OCI-LY3 (cell line): ENCODE measurements around the gene MTMR3.
A peak's percentile ranks its signal among the peaks of the same experiment; 100 is the strongest.

Source experiments
- H2AFZ ChIP-seq: fragments of 200-600, 300-600 bp; shearing (Covaris generic); 2 replicates; pipeline ENCODE4 v1.6.0; 2014; ENCODE audit warnings: antibody characterized with exemption, low read depth, low read length
- H3K27ac ChIP-seq: fragments of 200-600, 300-600 bp; sonication (generic); 2 replicates; pipeline ENCODE4 v1.5.1; 2014; ENCODE audit warnings: mild to moderate bottlenecking, low read length, moderate library complexity, mixed read lengths
- H3K27me3 ChIP-seq: fragments of 200-600, 300-600 bp; sonication (generic); 2 replicates; pipeline ENCODE4 v1.6.1; 2014; ENCODE audit warnings: low read depth, low read length, mixed read lengths
- H3K36me3 ChIP-seq: fragments of 200-600, 300-600 bp; sonication (generic); replicated peaks from 2 replicates; pipeline ENCODE3; 2014; ENCODE audit warnings: low read depth, low read length, mixed read lengths
- H3K4me1 ChIP-seq: fragments of 300-600, 200-600 bp; sonication (generic); 2 replicates; pipeline ENCODE4 v1.6.1; 2014; ENCODE audit warnings: low read length, mixed read lengths
- H3K4me2 ChIP-seq: fragments of 200-600, 300-600 bp; sonication (generic); 2 replicates; pipeline ENCODE4 v1.6.1; 2014; ENCODE audit warnings: low read length, mixed read lengths
- H3K4me3 ChIP-seq: fragments of 300-600, 200-600 bp; sonication (generic); 2 replicates; pipeline ENCODE4 v1.5.1; 2014; ENCODE audit warnings: antibody characterized with exemption, mild to moderate bottlenecking, low read length, moderate library complexity
- H3K79me2 ChIP-seq: fragments of 300-600, 200-600 bp; shearing (Covaris generic); 2 replicates; pipeline ENCODE4 v1.6.1; 2014; ENCODE audit warnings: mild to moderate bottlenecking, low read length, mixed read lengths
- H3K9ac ChIP-seq: fragments of 300-600, 200-600 bp; shearing (Covaris generic); 2 replicates; pipeline ENCODE4 v1.6.0; 2014; ENCODE audit warnings: mild to moderate bottlenecking, low read length, moderate library complexity
- H3K9me3 ChIP-seq: fragments of 200-600, 300-600 bp; shearing (Covaris generic); 2 replicates; pipeline ENCODE4 v1.6.1; 2014; ENCODE audit warnings: low read length, mixed read lengths; ENCODE audit not compliant: insufficient read depth
- H4K20me1 ChIP-seq: fragments of 200-600, 300-600 bp; sonication (generic); 2 replicates; pipeline ENCODE4 v1.6.1; 2016; ENCODE audit warnings: low read length, mixed read lengths; ENCODE audit not compliant: insufficient read depth
- EZH2phosphoT487 ChIP-seq: fragments of 200-600 bp; shearing (Covaris generic); IDR thresholded peaks from 2 replicates; pipeline ENCODE4 v1.6.1; 2018; ENCODE audit warnings: antibody characterized with exemption, mixed run types, low read depth
- TF ChIP-seq, protein P1 (sequence below): fragments of 200-600, 300-600 bp; sonication (generic); IDR thresholded peaks from 2 replicates; pipeline ENCODE4 v1.5.1; 2014; ENCODE audit warnings: antibody characterized with exemption, low read length, low read depth

The MTMR3 gene

DNA sequence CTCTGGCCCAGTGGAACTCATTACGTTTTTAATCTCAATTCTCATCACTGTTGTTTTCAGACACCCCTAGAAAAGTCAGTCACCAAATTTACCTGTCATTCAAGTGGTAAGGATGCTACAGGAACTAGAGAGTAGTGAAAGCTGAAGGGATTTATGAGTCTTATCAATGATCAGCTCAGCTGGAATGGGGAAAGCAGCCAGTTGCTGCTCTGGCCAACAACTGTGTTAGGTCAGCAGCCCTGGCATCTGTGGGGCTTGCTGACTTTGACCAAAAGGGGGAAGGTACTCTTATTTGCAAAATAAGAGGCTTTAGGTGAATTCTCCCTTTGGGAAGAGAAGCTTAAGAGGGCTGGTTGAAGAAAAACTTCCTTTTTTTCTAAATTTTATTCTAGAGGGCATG, 121.1 kb downstream of the MTMR3 start:
- no peak overlapping the region for H3K27ac ChIP-seq
- TF ChIP-seq, protein P1, sequence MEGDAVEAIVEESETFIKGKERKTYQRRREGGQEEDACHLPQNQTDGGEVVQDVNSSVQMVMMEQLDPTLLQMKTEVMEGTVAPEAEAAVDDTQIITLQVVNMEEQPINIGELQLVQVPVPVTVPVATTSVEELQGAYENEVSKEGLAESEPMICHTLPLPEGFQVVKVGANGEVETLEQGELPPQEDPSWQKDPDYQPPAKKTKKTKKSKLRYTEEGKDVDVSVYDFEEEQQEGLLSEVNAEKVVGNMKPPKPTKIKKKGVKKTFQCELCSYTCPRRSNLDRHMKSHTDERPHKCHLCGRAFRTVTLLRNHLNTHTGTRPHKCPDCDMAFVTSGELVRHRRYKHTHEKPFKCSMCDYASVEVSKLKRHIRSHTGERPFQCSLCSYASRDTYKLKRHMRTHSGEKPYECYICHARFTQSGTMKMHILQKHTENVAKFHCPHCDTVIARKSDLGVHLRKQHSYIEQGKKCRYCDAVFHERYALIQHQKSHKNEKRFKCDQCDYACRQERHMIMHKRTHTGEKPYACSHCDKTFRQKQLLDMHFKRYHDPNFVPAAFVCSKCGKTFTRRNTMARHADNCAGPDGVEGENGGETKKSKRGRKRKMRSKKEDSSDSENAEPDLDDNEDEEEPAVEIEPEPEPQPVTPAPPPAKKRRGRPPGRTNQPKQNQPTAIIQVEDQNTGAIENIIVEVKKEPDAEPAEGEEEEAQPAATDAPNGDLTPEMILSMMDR, result no peak
- no peak for TF ChIP-seq EZH2phosphoT487
- no peaks in the 10 kb centered on the region for H3K4me1 ChIP-seq
- no peak overlapping the region for H2AFZ ChIP-seq
- H3K79me2 ChIP-seq, result no peaks in the 10 kb centered on the region
- H3K9me3 ChIP-seq, result no peaks in the 10 kb centered on the region
- no peaks in the 10 kb centered on the region for H3K27me3 ChIP-seq
- no peak overlapping the region for H3K4me2 ChIP-seq
- no peak overlapping the region for H3K9ac ChIP-seq
- 0 out of 2 replicates have a peak, but pooled peaks cover 5% of the 10 kb centered on the region for H4K20me1 ChIP-seq
- peaks cover 3% of the 10 kb centered on the region for H3K36me3 ChIP-seq
- H3K4me3 ChIP-seq, result no peak overlapping the region

DNA sequence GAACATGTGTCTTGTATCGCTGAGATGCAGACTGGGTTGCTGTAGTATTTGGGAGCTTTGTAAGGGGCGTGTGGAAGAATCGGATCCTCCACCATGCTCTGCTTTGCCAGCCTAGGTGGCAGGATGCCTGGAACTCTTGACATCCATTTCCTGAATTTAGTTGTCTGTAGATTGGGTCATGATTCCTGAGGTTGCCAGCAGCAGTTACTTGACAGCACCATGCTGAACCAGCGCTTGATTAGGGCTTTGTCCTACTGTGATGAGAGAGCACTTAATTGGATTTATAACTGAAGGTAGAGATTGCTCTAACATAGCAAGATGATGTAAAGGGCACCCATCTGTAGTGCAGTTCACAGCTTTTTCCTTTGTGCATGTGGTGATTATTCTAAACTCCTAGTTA, 121.7 kb downstream of the MTMR3 start:
- Histone ChIP-seq H3K4me3 (no peak overlapping the region), H3K36me3 (peaks cover 6% of the 10 kb centered on the region), H3K4me2 (no peak overlapping the region), H3K9me3 (no peaks in the 10 kb centered on the region), H3K27ac (no peak overlapping the region), H3K27me3 (no peaks in the 10 kb centered on the region), H2AFZ (no peak overlapping the region), H3K79me2 (no peaks in the 10 kb centered on the region), H3K4me1 (no peaks in the 10 kb centered on the region), H3K9ac (no peak overlapping the region), H4K20me1 (0 out of 2 replicates have a peak, but pooled peaks cover 5% of the 10 kb centered on the region)
- TF ChIP-seq EZH2phosphoT487, result no peak
- TF ChIP-seq, protein P1, result no peak

DNA sequence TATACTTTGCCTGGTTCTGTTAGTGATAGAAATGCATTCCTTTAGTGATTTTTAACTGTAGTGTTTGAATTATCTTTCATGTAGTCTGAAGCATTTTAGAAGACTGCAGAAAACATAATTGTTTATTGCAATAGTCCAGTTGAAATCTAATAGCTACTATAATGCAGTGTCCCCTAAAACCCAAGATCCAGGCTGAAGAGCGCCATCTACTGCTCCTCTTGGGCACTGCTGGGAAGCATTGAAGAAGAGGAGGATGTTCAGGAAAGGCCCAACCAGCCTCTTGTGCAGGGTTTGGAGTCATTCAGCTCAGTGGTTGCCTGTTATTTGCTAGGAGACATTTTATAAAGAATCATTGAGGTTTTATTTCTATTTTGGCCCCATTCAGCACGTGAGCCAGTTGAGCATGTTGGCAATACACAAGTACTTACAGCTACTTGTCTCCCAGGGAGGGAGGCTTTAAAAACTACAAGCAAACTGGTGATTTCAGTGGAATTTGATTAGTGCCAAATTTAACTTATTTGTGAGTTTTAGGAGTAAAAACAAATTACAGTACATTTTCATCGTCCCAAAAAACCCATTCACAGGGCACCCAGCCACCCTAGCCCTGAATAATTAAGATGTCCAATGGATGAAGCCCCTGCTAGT, 122.4 kb downstream of the MTMR3 start:
- no peak for TF ChIP-seq EZH2phosphoT487
- TF ChIP-seq, protein P1, result peak; percentile 100
- H3K4me2 ChIP-seq, result no peak overlapping the region
- no peaks in the 10 kb centered on the region for H3K9me3 ChIP-seq
- no peaks in the 10 kb centered on the region for H3K4me1 ChIP-seq
- no peak overlapping the region for H2AFZ ChIP-seq
- no peaks in the 10 kb centered on the region for H3K27me3 ChIP-seq
- H3K4me3 ChIP-seq, result no peak overlapping the region
- 0 out of 2 replicates have a peak, but pooled peaks cover 5% of the 10 kb centered on the region for H4K20me1 ChIP-seq
- no peak overlapping the region for H3K27ac ChIP-seq
- peaks cover 6% of the 10 kb centered on the region for H3K36me3 ChIP-seq
- H3K79me2 ChIP-seq, result no peaks in the 10 kb centered on the region
- H3K9ac ChIP-seq, result no peak overlapping the region

DNA sequence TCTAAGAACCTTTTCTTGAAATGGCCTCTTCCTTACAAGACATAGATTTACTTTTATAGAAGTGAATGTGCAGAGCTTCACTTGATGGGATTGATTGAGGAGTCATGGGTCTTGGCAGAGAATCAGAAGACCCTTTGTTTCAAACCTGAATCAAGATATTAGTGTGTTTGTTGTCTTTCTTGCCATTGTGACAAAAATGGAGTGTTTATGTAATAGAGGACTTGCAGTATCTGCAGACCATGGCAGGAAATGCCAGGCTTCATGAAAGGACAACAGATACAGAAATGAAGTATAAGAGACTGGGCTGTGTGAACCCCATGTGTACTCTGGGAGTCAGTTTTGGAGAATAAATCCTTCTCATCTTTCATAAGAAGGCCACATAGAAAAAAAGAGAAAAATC, 124.4 kb downstream of the MTMR3 start:
- 0 out of 2 replicates have a peak, but pooled peaks cover 5% of the 10 kb centered on the region for H4K20me1 ChIP-seq
- H3K4me1 ChIP-seq, result no peaks in the 10 kb centered on the region
- no peak overlapping the region for H3K4me2 ChIP-seq
- no peak overlapping the region for H3K4me3 ChIP-seq
- H3K36me3 ChIP-seq, result peaks cover 6% of the 10 kb centered on the region
- H3K79me2 ChIP-seq, result no peaks in the 10 kb centered on the region
- H3K9me3 ChIP-seq, result no peaks in the 10 kb centered on the region
- H3K9ac ChIP-seq, result no peak overlapping the region
- no peaks in the 10 kb centered on the region for H3K27me3 ChIP-seq
- H2AFZ ChIP-seq, result no peak overlapping the region
- no peak for TF ChIP-seq EZH2phosphoT487
- TF ChIP-seq, protein P1, result no peak
- H3K27ac ChIP-seq, result no peak overlapping the region
